ENCODE measurements around the gene LSG1.

- TF ChIP-seq RARB (CRISPR knock-in tag; IDR thresholded peaks at IDR 0.05): no peak
- TF ChIP-seq SNAI2 (CRISPR knock-in tag; IDR thresholded peaks at IDR 0.05): no peak
- no peak for TF ChIP-seq TCF4 (CRISPR knock-in tag; IDR thresholded peaks at IDR 0.05; ENCODE audit: borderline replicate concordance)
- TF ChIP-seq GLIS3 (CRISPR knock-in tag; IDR thresholded peaks at IDR 0.05): no peak
Measured at GRCh38 chr3:194608981-194609380, 63.0 kb downstream of the LSG1 start.
